C4-2B (cell line): ENCODE results near the gene CAMTA1.

Experiments used
- CTCF ChIP-seq: fragments of 450-650 bp; conservative IDR thresholded peaks from 2 replicates; pipeline ENCODE4 v1.5.1; 2017; ENCODE audit warnings: mild to moderate bottlenecking
- ZFX ChIP-seq: fragments of 450-650 bp; IDR thresholded peaks from 2 replicates; pipeline ENCODE4 v1.6.1; 2017

- TF ChIP-seq CTCF (no peak), ZFX (no peak)
Observed at GRCh38 chr1:7639435-7640131, 854.3 kb downstream of the CAMTA1 start.
